Measurements from ENCODE around the gene ASTN2. TPM values are rescaled to one million over a fixed set of nuclear protein-coding genes. Genes with fewer than 3 reads are reported as not detected.

The ASTN2 gene
- total and polyA plus RNA-seq, 9 of the 15 experiments (the other 6 are each of a cell fraction or from before 2014, with no cell fraction given): 0.56 to 3.5 (median 1.9) TPM

- TF ChIP-seq CTCFL (IDR thresholded peaks at IDR 0.05; ENCODE audit: borderline replicate concordance, insufficient read depth, low read depth, low read length, poor library complexity, severe bottlenecking): no peak
- TF ChIP-seq HDAC1 (IDR thresholded peaks at IDR 0.05): 0 out of 4 replicates have a peak, but pooled peaks of 1 of the 2 experiments have one; percentile 52
- TF ChIP-seq MLX (CRISPR knock-in tag; conservative IDR thresholded peaks at IDR 0.05): no peak
- TF ChIP-seq NFATC3 (IDR thresholded peaks at IDR 0.05): no peak
- no peak for TF ChIP-seq HOMEZ (CRISPR knock-in tag; IDR thresholded peaks at IDR 0.05)
- peak in 1 of 3 experiments; percentile 59 for TF ChIP-seq YY1 (IDR thresholded peaks at IDR 0.05; ENCODE audit: borderline replicate concordance in 1 of 3, control insufficient read depth in 1 of 3, extremely low read depth in 1 of 3, insufficient read depth in 3 of 3, insufficient read length in 1 of 3, insufficient replicate concordance in 2 of 3, low read depth in 1 of 3, low read length in 2 of 3)
- peak; percentile 91 for TF ChIP-seq ZNF592 (IDR thresholded peaks at IDR 0.05)
- TF ChIP-seq IRF9 (tag; IDR thresholded peaks at IDR 0.05): peak; percentile 12; the same call in 1 of the 2 replicates
- no peak for TF ChIP-seq TAF1 (IDR thresholded peaks at IDR 0.05; ENCODE audit: control insufficient read depth, extremely low read depth, insufficient read depth, low read length, severe bottlenecking)
- TF ChIP-seq RBM25 (IDR thresholded peaks at IDR 0.05; ENCODE audit: low read depth, low read length, severe bottlenecking): peak; percentile 95
- no peak for TF ChIP-seq TAL1 (IDR thresholded peaks at IDR 0.05)
- TF ChIP-seq ZBTB26 (CRISPR knock-in tag; IDR thresholded peaks at IDR 0.05): no peak
- TF ChIP-seq RBM34 (IDR thresholded peaks at IDR 0.05; ENCODE audit: borderline replicate concordance, insufficient read depth, low read length): no peak
These were observed 955.3 kb downstream of the ASTN2 start (continued) for GRCh38 chr9:116459576-116459975.

Measured in K562 (cell line).